Left ventricle myocardium inferior (tissue), 1 donor: ENCODE results near the gene TMED9. TPM values are rescaled to one million over a fixed set of nuclear protein-coding genes. Genes with fewer than 3 reads are reported as not detected.

Experiments
- DNase-seq: peaks from one replicate; pipeline ENCODE4 v3.0.0-alpha.2; 2020
- H3K27ac ChIP-seq: fragments of 200-600 bp; replicated peaks from 2 replicates; pipeline ENCODE4 v1.8.0; 2021
- H3K27me3 ChIP-seq: fragments of 200-600 bp; 2 replicates; pipeline ENCODE4 v1.8.0; 2021; ENCODE audit warnings: low read depth
- H3K36me3 ChIP-seq: fragments of 200-600 bp; 2 replicates; pipeline ENCODE4 v1.8.0; 2021
- H3K4me1 ChIP-seq: fragments of 200-600 bp; 2 replicates; pipeline ENCODE4 v1.8.0; 2021
- H3K4me3 ChIP-seq: fragments of 200-600 bp; 2 replicates; pipeline ENCODE4 v1.8.0; 2021; ENCODE audit warnings: mild to moderate bottlenecking, moderate library complexity
- H3K9me3 ChIP-seq: fragments of 200-600 bp; replicated peaks from 2 replicates; pipeline ENCODE4 v1.8.0; 2021
- CTCF ChIP-seq: fragments of 200-600 bp; IDR thresholded peaks from 2 replicates; pipeline ENCODE4 v1.8.0; 2021; ENCODE audit warnings: antibody characterized with exemption, mild to moderate bottlenecking, borderline replicate concordance
- intact Hi-C: fragments of 100-400 bp; cut with micrococcal nuclease; formaldehyde crosslinking; loops from one replicate; pipeline ENCODE4 v1.11.0; 2022
- total RNA-seq: library from RNA; stranded (reverse); fragmentation: NEBNext Ultra II Directional; extraction: Animal tissue kit (Norgen Biotek cat#: 25700); gene quantifications from one replicate; pipeline ENCODE4 v1.2.1, GENCODE V29; 2021
- donor health status: DM: no; HTN: yes; CAD: no; lungs with severe emphysema.

The TMED9 gene
- total RNA-seq, 1 donor from 2014 or later, result 68.7 TPM

- no peak overlapping the region for H3K27ac ChIP-seq
- no peak overlapping the region for H3K4me3 ChIP-seq
- no peak for DNase-seq
- H3K27me3 ChIP-seq, result peaks cover 21% of the 10 kb centered on the region
- TF ChIP-seq CTCF, result no peak
- H3K4me1 ChIP-seq, result peaks cover 25% of the 10 kb centered on the region
- peaks cover 36% of the 10 kb centered on the region for H3K36me3 ChIP-seq
- no peaks in the 10 kb centered on the region for H3K9me3 ChIP-seq
- intact Hi-C loops, result no loop called here
Measured at GRCh38 chr5:177594071-177594470, 2.1 kb downstream of the TMED9 start.

- H3K4me3 ChIP-seq, result no peak overlapping the region
- H3K27me3 ChIP-seq, result peaks cover 12% of the 10 kb centered on the region
- H3K36me3 ChIP-seq, result peaks cover 36% of the 10 kb centered on the region
- intact Hi-C loops, result no loop called here
- H3K27ac ChIP-seq, result no peak overlapping the region
- TF ChIP-seq CTCF, result no peak
- no peak for DNase-seq
- peaks cover 33% of the 10 kb centered on the region for H3K4me1 ChIP-seq
- H3K9me3 ChIP-seq, result no peaks in the 10 kb centered on the region
Measured at GRCh38 chr5:177595026-177595585, 3.1 kb downstream of the TMED9 start.

GRCh38 chr5:177595991-177596774 lies 4.2 kb downstream of the TMED9 start:
- H3K27me3 ChIP-seq, result peaks cover under 1% of the 10 kb centered on the region
- peaks cover 36% of the 10 kb centered on the region for H3K36me3 ChIP-seq
- H3K4me1 ChIP-seq, result peaks cover 44% of the 10 kb centered on the region
- intact Hi-C loops, result no loop called here
- TF ChIP-seq CTCF, result no peak
- no peak overlapping the region for H3K4me3 ChIP-seq
- no peak overlapping the region for H3K27ac ChIP-seq
- no peak for DNase-seq
- H3K9me3 ChIP-seq, result no peaks in the 10 kb centered on the region

- Histone ChIP-seq H3K27ac (no peak overlapping the region), H3K36me3 (peaks cover 36% of the 10 kb centered on the region), H3K27me3 (no peaks in the 10 kb centered on the region), H3K9me3 (no peaks in the 10 kb centered on the region), H3K4me3 (no peak overlapping the region), H3K4me1 (peaks cover 45% of the 10 kb centered on the region)
- no peak for TF ChIP-seq CTCF
- intact Hi-C loops, result no loop called here
- no peak for DNase-seq
Measured at GRCh38 chr5:177596775-177597238, 4.8 kb downstream of the TMED9 start.

- peaks cover 33% of the 10 kb centered on the region for H3K36me3 ChIP-seq
- intact Hi-C loops, result no loop called here
Measured at GRCh38 chr5:177598477-177598876, 6.5 kb downstream of the TMED9 start.

More at GRCh38 chr5:177598477-177598876, 6.5 kb downstream of the TMED9 start:
- DNase-seq, result no peak
- Histone ChIP-seq H3K4me3 (no peak overlapping the region), H3K4me1 (peaks cover 37% of the 10 kb centered on the region), H3K27me3 (no peaks in the 10 kb centered on the region), H3K27ac (no peak overlapping the region), H3K9me3 (no peaks in the 10 kb centered on the region)
- no peak for TF ChIP-seq CTCF
